22Rv1 (cell line): Measurements from ENCODE around the gene THNSL1.

Source experiments
- ZFX ChIP-seq: fragments of 450-650 bp; IDR thresholded peaks from 2 replicates; pipeline ENCODE4 v1.6.1; 2017; ENCODE audit warnings: antibody characterized with exemption, borderline replicate concordance
- TF ChIP-seq, protein P1 (sequence below): fragments of 450-650 bp; IDR thresholded peaks from 2 replicates; pipeline ENCODE4 v1.5.1; 2017; ENCODE audit warnings: mild to moderate bottlenecking

DNA sequence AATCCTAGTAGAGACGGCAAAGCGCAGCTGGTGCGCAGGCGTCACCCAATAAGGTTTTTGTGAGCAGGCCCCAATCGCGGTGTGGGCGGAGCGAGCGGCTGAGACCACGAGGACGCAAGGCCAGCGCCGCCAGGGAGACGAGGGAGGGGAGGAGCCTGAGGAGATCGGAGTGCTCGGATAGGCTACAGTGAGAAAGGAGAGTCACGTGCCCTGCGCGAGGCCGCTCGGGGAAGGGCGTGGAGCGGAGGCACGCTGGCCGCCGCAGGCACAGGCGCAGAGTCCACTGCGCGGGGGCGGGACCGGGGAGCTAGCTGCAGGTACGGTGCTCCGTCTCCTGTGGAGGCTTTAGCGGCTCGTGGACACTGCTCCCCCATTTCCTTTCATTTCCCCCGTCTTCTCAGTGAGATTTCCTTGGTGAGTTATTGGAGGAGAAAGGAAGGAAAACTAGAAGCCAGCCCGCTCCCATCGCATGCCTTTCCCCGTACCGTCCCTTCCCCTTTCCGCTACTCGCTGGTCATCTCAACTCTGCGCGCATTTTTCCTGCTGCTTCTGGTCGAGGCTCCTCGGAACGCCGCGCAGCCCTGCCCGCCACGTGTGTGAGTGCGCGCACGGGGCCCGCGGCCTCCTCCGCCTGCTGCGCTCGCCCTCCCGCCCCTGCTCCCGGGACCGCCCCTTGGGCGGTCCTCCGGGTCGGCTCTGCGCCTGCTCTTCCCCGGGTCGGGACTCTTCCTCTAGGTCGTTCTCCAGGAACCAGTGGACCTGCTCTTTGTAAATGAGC is at the start of gene THNSL1:
- TF ChIP-seq, protein P1, sequence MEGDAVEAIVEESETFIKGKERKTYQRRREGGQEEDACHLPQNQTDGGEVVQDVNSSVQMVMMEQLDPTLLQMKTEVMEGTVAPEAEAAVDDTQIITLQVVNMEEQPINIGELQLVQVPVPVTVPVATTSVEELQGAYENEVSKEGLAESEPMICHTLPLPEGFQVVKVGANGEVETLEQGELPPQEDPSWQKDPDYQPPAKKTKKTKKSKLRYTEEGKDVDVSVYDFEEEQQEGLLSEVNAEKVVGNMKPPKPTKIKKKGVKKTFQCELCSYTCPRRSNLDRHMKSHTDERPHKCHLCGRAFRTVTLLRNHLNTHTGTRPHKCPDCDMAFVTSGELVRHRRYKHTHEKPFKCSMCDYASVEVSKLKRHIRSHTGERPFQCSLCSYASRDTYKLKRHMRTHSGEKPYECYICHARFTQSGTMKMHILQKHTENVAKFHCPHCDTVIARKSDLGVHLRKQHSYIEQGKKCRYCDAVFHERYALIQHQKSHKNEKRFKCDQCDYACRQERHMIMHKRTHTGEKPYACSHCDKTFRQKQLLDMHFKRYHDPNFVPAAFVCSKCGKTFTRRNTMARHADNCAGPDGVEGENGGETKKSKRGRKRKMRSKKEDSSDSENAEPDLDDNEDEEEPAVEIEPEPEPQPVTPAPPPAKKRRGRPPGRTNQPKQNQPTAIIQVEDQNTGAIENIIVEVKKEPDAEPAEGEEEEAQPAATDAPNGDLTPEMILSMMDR = no peak
- no peak for TF ChIP-seq ZFX
